SK-N-MC (cell line): Measurements from ENCODE around the gene COL9A1.

Source experiments
- EZH2 ChIP-seq: fragments of 200-600 bp; sonication (generic); IDR thresholded peaks from one replicate; pipeline ENCODE4 v1.6.1; 2017; ENCODE audit warnings: antibody characterized with exemption
- FOXP2 ChIP-seq: optimal IDR thresholded peaks from 2 replicates; pipeline ENCODE3; 2011; ENCODE audit warnings: mild to moderate bottlenecking, moderate library complexity; ENCODE audit not compliant: insufficient read depth; ENCODE audit errors: extremely low read length, control extremely low read depth
- POLR2AphosphoS5 ChIP-seq: IDR thresholded peaks from 2 replicates; pipeline ENCODE4 v1.6.1; 2012; ENCODE audit warnings: mild to moderate bottlenecking, low read depth, low read length, borderline replicate concordance

GRCh38 chr6:70298068-70298467, 4.8 kb downstream of the COL9A1 start:
- TF ChIP-seq POLR2AphosphoS5: no peak
- no peak for TF ChIP-seq EZH2
- no peak for TF ChIP-seq FOXP2
